ENCODE measurements around the gene CEACAM7.

GRCh38 chr19:41697198-41697855 lies 9.3 kb upstream of the CEACAM7 start:
- TF ChIP-seq CTCF (IDR thresholded peaks at IDR 0.05; ENCODE audit: low read length) (no peak), EZH2 (IDR thresholded peaks at IDR 0.05; ENCODE audit: borderline replicate concordance, low read length) (no peak)

Measured in OCI-LY1 (cell line).